Lung (tissue), 12 donors: ENCODE data around the gene PDZD2. TPM values are rescaled to one million over a fixed set of nuclear protein-coding genes. Genes with fewer than 3 reads are reported as not detected.
"Not testable (repeated sequence)": the region's sequence is repeated elsewhere in the genome, so short reads cannot be mapped to it uniquely, and the experiment has no call there.

Experiments
- ATAC-seq: fragments of 200-7000 bp; cut with Tn5 transposase; one replicate; pipeline ENCODE4 v1.9.1; 2020; ENCODE audit warnings: moderate number of reproducible peaks; ENCODE audit not compliant: insufficient read depth, low FRiP score
- DNase-seq, 3 donors: peaks; one replicate each; pipeline ENCODE4 v3.0.0-alpha.2; 2013 to 2017
- H3K27ac ChIP-seq, 2 donors: one replicate each; pipeline ENCODE4 v1.5.1; 2013; ENCODE audit warnings: mild to moderate bottlenecking in 2 of 2, moderate library complexity in 2 of 2, control low read depth in 1 of 2, inconsistent platforms in 1 of 2, low read depth in 1 of 2, low read length in 1 of 2
- H3K27me3 ChIP-seq, 3 donors: one replicate each; pipeline ENCODE4 v1.5.1; 2013; ENCODE audit warnings: low read length in 2 of 3; ENCODE audit not compliant: control insufficient read depth in 3 of 3, insufficient read depth in 3 of 3
- H3K36me3 ChIP-seq, 4 donors: one replicate each; pipeline ENCODE4 v1.5.1; 2013; ENCODE audit warnings: low read length in 4 of 4, mild to moderate bottlenecking in 1 of 4, moderate library complexity in 1 of 4; ENCODE audit not compliant: control insufficient read depth in 4 of 4, insufficient read depth in 4 of 4
- H3K4me1 ChIP-seq, 5 donors: one replicate each; pipeline ENCODE4 v1.5.1; 2013; ENCODE audit warnings: low read length in 5 of 5, mild to moderate bottlenecking in 2 of 5, moderate library complexity in 1 of 5; ENCODE audit not compliant: control insufficient read depth in 5 of 5, insufficient read depth in 5 of 5
- H3K4me3 ChIP-seq: one replicate; pipeline ENCODE4 v1.5.1; 2013; ENCODE audit warnings: mild to moderate bottlenecking, control low read depth, moderate library complexity
- H3K9ac ChIP-seq, 2 donors: one replicate each; pipeline ENCODE4 v1.5.1; 2013; ENCODE audit warnings: low read length in 2 of 2, control low read depth in 1 of 2; ENCODE audit not compliant: insufficient read depth in 1 of 2
- H3K9me3 ChIP-seq, 4 donors: one replicate each; pipeline ENCODE4 v1.5.1; 2013; ENCODE audit warnings: low read length in 3 of 4, mild to moderate bottlenecking in 1 of 4, moderate library complexity in 1 of 4; ENCODE audit not compliant: control insufficient read depth in 4 of 4, insufficient read depth in 3 of 4
- WGBS, 2 donors: extraction: QIAGEN DNeasy Blood & Tissue Kit; methylation state at CpG; one replicate each; pipeline ENCODE4 v1.1.7; 2013; 5-methylcytosine and 5-hydroxymethylcytosine counted together
- polyA plus RNA-seq, 2 donors: library from polyadenylated mRNA; stranded (reverse); fragments of 200-250 nt; gene quantifications; one replicate each; pipeline ENCODE4 v1.2.1, GENCODE V29; 2013
- total RNA-seq, 2 donors: library from RNA; depleted of rRNA in 1 of 2; stranded (reverse); fragments of >200 nt in 1 of 2; gene quantifications; one replicate each; pipeline ENCODE4 v1.2.1, GENCODE V29; 2014 to 2021
- TF ChIP-seq, protein P1 (sequence below): IDR thresholded peaks from 2 replicates; pipeline ENCODE4 v1.5.1; 2012; ENCODE audit warnings: mild to moderate bottlenecking; ENCODE audit errors: control extremely low read depth, extremely low read depth
- donor health status: control.
- donor health status: control.
- donor health status: Bipolar disorder and iron deficiency.
- donor health status: healthy.
- donor health status: DM: yes; HTN: yes; CAD: no.

Gene PDZD2
- total and polyA plus RNA-seq, 4 donors, result 9.2 to 56.3 (median 24.8) TPM

DNA sequence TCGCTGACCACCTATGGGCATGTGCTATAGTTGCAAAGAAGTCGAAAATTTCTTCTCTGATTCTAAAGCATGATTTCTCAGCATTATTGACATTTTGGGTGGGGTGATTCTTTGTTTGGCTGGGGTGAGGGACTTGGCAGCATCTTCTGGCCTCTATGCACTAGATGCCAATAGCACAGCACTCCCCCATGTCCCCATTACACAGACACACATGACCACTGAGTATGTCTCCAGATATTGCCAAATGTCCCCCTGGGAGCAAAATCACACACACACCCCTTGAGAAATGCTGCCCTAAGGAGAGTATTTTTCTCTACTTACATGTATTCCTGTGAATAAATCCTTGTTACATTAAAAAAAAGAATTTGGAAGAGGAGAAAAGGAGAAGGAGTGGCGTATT is 89.1 kb downstream of the PDZD2 start:
- ATAC-seq, result no peak
- no peak overlapping the region for H3K9ac ChIP-seq

DNA sequence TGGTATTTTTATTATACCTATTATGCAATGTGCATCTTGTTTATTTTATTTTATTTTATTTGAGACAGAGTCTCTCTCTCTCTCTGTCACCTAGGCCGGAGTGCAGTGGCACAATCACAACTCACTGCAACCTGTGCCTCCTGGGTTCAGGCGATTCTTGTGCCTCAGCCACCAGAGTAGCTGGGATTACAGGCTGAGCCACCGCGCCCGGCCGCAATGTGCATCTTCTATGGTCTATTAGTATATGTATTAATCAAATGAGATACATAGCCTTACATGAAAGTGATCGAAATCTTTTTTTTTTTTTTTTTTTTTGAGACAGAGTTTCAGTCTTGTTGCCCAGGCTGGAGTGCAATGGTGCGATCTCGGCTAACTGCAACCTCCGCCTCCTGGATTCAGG is 89.9 kb downstream of the PDZD2 start:
- not testable (repeated sequence) for H3K36me3 ChIP-seq, H3K4me3 ChIP-seq, H3K27ac ChIP-seq, H3K9me3 ChIP-seq, ATAC-seq, H3K27me3 ChIP-seq, H3K9ac ChIP-seq, DNase-seq
- H3K4me1 ChIP-seq, result peaks cover 0 to 28% (median 0%) of the 10 kb centered on the region in 5 donors
- 98 to 100% methylated on average over 10 of the region's 10 CpGs for WGBS, 2 donors

More for the DNA sequence above, 89.1 kb downstream of the PDZD2 start:
- no peak overlapping the region for H3K4me3 ChIP-seq
- no peak for DNase-seq
- WGBS, 2 donors, result 91 to 95% methylated on average over 3 of the region's 3 CpGs
- H3K27me3 ChIP-seq, result no peaks in the 10 kb centered on the region
- H3K27ac ChIP-seq, result no peak overlapping the region
- H3K36me3 ChIP-seq, result no peaks in the 10 kb centered on the region
- TF ChIP-seq, protein P1, sequence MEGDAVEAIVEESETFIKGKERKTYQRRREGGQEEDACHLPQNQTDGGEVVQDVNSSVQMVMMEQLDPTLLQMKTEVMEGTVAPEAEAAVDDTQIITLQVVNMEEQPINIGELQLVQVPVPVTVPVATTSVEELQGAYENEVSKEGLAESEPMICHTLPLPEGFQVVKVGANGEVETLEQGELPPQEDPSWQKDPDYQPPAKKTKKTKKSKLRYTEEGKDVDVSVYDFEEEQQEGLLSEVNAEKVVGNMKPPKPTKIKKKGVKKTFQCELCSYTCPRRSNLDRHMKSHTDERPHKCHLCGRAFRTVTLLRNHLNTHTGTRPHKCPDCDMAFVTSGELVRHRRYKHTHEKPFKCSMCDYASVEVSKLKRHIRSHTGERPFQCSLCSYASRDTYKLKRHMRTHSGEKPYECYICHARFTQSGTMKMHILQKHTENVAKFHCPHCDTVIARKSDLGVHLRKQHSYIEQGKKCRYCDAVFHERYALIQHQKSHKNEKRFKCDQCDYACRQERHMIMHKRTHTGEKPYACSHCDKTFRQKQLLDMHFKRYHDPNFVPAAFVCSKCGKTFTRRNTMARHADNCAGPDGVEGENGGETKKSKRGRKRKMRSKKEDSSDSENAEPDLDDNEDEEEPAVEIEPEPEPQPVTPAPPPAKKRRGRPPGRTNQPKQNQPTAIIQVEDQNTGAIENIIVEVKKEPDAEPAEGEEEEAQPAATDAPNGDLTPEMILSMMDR, result no peak
- H3K4me1 ChIP-seq, result peaks cover 0 to 21% (median 0%) of the 10 kb centered on the region in 5 donors
- no peaks in the 10 kb centered on the region for H3K9me3 ChIP-seq

DNA sequence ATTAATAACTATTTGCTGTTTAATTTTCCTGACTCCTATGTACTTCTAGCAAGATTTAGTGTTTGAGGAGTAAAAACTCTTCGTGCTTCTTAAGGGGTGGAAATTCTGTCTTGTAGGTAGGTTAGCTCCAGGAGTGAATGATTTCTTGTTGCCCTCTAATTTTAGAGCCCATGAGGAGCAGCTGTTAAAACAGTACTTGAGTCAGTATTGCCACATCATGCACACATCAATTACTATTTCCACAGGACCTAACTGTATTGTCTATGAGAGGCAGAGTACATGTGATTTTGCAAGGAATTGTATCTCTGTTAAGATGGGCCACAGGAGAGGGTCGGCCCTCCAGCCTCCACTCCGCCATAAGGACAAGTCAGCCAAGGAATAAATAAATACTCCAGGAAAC is 91.2 kb downstream of the PDZD2 start:
- WGBS, 2 donors, result 72 to 87% methylated on average over 3 of the region's 3 CpGs
- TF ChIP-seq, protein P1, result no peak
- H3K4me1 ChIP-seq, result peaks cover 0 to 32% (median 0%) of the 10 kb centered on the region in 5 donors
- H3K4me3 ChIP-seq, result no peak overlapping the region
- H3K36me3 ChIP-seq, result no peaks in the 10 kb centered on the region
- no peaks in the 10 kb centered on the region for H3K9me3 ChIP-seq
- H3K27ac ChIP-seq, result no peak overlapping the region
- DNase-seq, result no peak
- no peaks in the 10 kb centered on the region for H3K27me3 ChIP-seq
- no peak for ATAC-seq
- H3K9ac ChIP-seq, result no peak overlapping the region

DNA sequence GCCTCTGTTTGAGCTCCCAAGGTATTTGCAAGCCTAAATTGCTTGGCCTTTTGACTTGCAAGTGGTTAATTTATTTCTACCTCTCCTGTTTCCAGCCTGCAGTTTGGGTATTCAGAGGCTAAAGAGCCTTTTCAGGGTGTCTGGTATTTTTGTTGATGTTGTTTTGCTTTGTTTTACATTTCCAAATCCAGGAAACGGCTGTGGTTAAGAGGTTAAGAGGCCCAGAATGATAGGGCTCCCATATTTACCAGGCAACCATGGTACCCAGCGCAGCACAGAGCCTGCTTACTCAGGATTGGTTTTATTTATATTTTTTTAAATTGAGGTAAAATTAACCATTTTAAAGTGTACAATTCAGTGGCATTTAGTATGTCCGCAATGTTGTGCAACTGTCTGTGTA is 92.1 kb downstream of the PDZD2 start:
- Histone ChIP-seq H3K9me3 (no peaks in the 10 kb centered on the region), H3K36me3 (no peaks in the 10 kb centered on the region), H3K4me1 (peaks cover 0 to 32% (median 0%) of the 10 kb centered on the region in 5 donors), H3K9ac (no peak overlapping the region), H3K27me3 (no peaks in the 10 kb centered on the region), H3K27ac (no peak overlapping the region), H3K4me3 (no peak overlapping the region)
- TF ChIP-seq, protein P1, result no peak
- DNase-seq, result no peak
- ATAC-seq, result no peak
- 67 to 72% methylated on average over 3 of the region's 3 CpGs for WGBS, 2 donors
